HG02840 (cell line): ENCODE measurements around the gene SMG6.
A peak's percentile ranks its signal among the peaks of the same experiment; 100 is the strongest.

Experiments used
- ATAC-seq: cut with Tn5 transposase; IDR thresholded peaks from one replicate; pipeline ENCODE4 v1.9.1; 2021; ENCODE audit warnings: mild to moderate bottlenecking, moderate library complexity, moderate number of reproducible peaks; ENCODE audit not compliant: unreplicated experiment, low FRiP score

SMG6 gene

GRCh38 chr17:2086306-2086705 is 217.3 kb downstream of the SMG6 start:
- no peak for ATAC-seq

GRCh38 chr17:2085648-2085949 is 218.0 kb downstream of the SMG6 start:
- no peak for ATAC-seq

GRCh38 chr17:2084766-2085647 is 218.6 kb downstream of the SMG6 start:
- ATAC-seq, result no peak

- no peak for ATAC-seq
Measured at GRCh38 chr17:2084036-2084765, 219.4 kb downstream of the SMG6 start.

GRCh38 chr17:2083613-2084035 is 220.0 kb downstream of the SMG6 start:
- no peak for ATAC-seq

- ATAC-seq, result no peak
Measured at GRCh38 chr17:2082003-2082781, 221.4 kb downstream of the SMG6 start.

GRCh38 chr17:2081564-2081963 is 222.0 kb downstream of the SMG6 start:
- no peak for ATAC-seq

- ATAC-seq, result no peak
Measured at GRCh38 chr17:2077040-2077439, 226.5 kb downstream of the SMG6 start.

GRCh38 chr17:2076087-2076984 is 227.2 kb downstream of the SMG6 start:
- ATAC-seq, result no peak

GRCh38 chr17:2075336-2076086 is 228.1 kb downstream of the SMG6 start:
- no peak for ATAC-seq

GRCh38 chr17:2074919-2075318 is 228.7 kb downstream of the SMG6 start:
- ATAC-seq, result no peak

GRCh38 chr17:2071455-2072281 is 231.9 kb downstream of the SMG6 start:
- no peak for ATAC-seq

GRCh38 chr17:2071024-2071385 is 232.6 kb downstream of the SMG6 start:
- ATAC-seq, result no peak

- peak; percentile 66 for ATAC-seq
Measured at GRCh38 chr17:2070241-2071023, 233.2 kb downstream of the SMG6 start.

GRCh38 chr17:2068519-2069051 is 235.0 kb downstream of the SMG6 start:
- ATAC-seq, result no peak

- no peak for ATAC-seq
Measured at GRCh38 chr17:2068031-2068518, 235.5 kb downstream of the SMG6 start.

- no peak for ATAC-seq
Measured at GRCh38 chr17:2067608-2068024, 236.0 kb downstream of the SMG6 start.
